H1 (cell line): Measurements from ENCODE around the gene GSTO1. TPM values are rescaled to one million over a fixed set of nuclear protein-coding genes. Genes with fewer than 3 reads are reported as not detected.

Experiments
- ASH2L ChIP-seq: fragments of 200-600, 300-600 bp; sonication (generic); IDR thresholded peaks from one replicate; pipeline ENCODE4 v1.7.1; 2017; ENCODE audit warnings: low read length
- CTBP2 ChIP-seq: IDR thresholded peaks from 2 replicates; pipeline ENCODE4 v1.7.0; 2011; ENCODE audit warnings: borderline replicate concordance, mild to moderate bottlenecking, moderate library complexity, mixed read lengths, low read length; ENCODE audit not compliant: insufficient read depth, insufficient read length
- HDAC2 ChIP-seq, 2 experiments: fragments of 300-600 bp in 1 of 2; sonication (generic) in 1 of 2; IDR thresholded peaks; 2 replicates each; pipeline ENCODE4 v1.6.1; 2011 to 2012; ENCODE audit warnings: low read depth in 2 of 2, low read length in 2 of 2, mild to moderate bottlenecking in 2 of 2, moderate library complexity in 2 of 2, borderline replicate concordance in 1 of 2, inconsistent platforms in 1 of 2
- NANOG ChIP-seq: IDR thresholded peaks from 2 replicates; pipeline ENCODE4 v1.6.1; 2011; ENCODE audit warnings: low read length, low read depth, mild to moderate bottlenecking, inconsistent platforms; ENCODE audit not compliant: insufficient read depth, poor library complexity, severe bottlenecking
- POLR2AphosphoS5 ChIP-seq: IDR thresholded peaks from 2 replicates; pipeline ENCODE4 v1.6.1; 2011; ENCODE audit warnings: low read depth, low read length
- RBBP5 ChIP-seq: IDR thresholded peaks from 2 replicates; pipeline ENCODE4 v1.7.1; 2012; ENCODE audit warnings: low read depth, mild to moderate bottlenecking, inconsistent platforms, low read length, moderate library complexity, borderline replicate concordance
- polyA plus RNA-seq, 7 experiments: library from polyadenylated mRNA; depleted of rRNA in 3 of 7; stranded (reverse) in 5 of 7; unstranded in 2 of 7; fragments of >200 nt in 5 of 7; fragments of 200-250 nt in 2 of 7; gene quantifications; 1 replicate in 5 of 7; 2 replicates in 1 of 7; 4 replicates in 1 of 7; pipeline versions ENCODE4 v1.2.1 to v1.2.3, GENCODE V29; 2011 to 2013; ENCODE audit warnings: missing spikeins in 2 of 7, mixed read lengths in 2 of 7
- total RNA-seq: library from RNA; stranded (reverse); fragmentation: NEBNext Ultra II Directional; extraction: Animal tissue kit (Norgen Biotek cat#: 25700); gene quantifications from 2 replicates; pipeline ENCODE4 v1.2.1, GENCODE V29; 2021
- TF ChIP-seq, protein P1 (sequence below): fragments of 300-600 bp; sonication (generic); IDR thresholded peaks from 2 replicates; pipeline ENCODE4 v1.7.1; 2012; ENCODE audit warnings: low read length, moderate library complexity, mild to moderate bottlenecking, inconsistent platforms; ENCODE audit not compliant: insufficient replicate concordance
- TF ChIP-seq, protein P2 (sequence below), 3 experiments: IDR thresholded peaks; 1 replicate in 2 of 3; 2 replicates in 1 of 3; pipeline versions ENCODE4 v1.5.1 to v1.6.1; 2011; ENCODE audit warnings: low read length in 3 of 3, mild to moderate bottlenecking in 3 of 3, inconsistent platforms in 2 of 3, low read depth in 1 of 3, moderate library complexity in 1 of 3; ENCODE audit not compliant: insufficient read depth in 1 of 3; ENCODE audit errors: control extremely low read depth in 1 of 3

The GSTO1 gene
- total and polyA plus RNA-seq, 2 of the 8 experiments (the other 6 are each of a cell fraction or from before 2014, with no cell fraction given) = 22.4 to 32.5 TPM

DNA sequence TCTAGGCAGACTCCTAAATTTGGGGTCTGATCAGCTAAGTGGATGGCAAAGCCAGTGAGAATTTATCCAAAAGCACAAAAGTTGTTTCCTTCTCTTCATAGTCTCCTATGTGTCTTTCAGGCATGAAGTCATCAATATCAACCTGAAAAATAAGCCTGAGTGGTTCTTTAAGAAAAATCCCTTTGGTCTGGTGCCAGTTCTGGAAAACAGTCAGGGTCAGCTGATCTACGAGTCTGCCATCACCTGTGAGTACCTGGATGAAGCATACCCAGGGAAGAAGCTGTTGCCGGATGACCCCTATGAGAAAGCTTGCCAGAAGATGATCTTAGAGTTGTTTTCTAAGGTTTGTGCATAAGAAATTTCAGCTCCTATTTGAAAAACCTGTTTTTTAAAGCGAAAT is 4.8 kb downstream of the GSTO1 start (continued):
- TF ChIP-seq, protein P1, sequence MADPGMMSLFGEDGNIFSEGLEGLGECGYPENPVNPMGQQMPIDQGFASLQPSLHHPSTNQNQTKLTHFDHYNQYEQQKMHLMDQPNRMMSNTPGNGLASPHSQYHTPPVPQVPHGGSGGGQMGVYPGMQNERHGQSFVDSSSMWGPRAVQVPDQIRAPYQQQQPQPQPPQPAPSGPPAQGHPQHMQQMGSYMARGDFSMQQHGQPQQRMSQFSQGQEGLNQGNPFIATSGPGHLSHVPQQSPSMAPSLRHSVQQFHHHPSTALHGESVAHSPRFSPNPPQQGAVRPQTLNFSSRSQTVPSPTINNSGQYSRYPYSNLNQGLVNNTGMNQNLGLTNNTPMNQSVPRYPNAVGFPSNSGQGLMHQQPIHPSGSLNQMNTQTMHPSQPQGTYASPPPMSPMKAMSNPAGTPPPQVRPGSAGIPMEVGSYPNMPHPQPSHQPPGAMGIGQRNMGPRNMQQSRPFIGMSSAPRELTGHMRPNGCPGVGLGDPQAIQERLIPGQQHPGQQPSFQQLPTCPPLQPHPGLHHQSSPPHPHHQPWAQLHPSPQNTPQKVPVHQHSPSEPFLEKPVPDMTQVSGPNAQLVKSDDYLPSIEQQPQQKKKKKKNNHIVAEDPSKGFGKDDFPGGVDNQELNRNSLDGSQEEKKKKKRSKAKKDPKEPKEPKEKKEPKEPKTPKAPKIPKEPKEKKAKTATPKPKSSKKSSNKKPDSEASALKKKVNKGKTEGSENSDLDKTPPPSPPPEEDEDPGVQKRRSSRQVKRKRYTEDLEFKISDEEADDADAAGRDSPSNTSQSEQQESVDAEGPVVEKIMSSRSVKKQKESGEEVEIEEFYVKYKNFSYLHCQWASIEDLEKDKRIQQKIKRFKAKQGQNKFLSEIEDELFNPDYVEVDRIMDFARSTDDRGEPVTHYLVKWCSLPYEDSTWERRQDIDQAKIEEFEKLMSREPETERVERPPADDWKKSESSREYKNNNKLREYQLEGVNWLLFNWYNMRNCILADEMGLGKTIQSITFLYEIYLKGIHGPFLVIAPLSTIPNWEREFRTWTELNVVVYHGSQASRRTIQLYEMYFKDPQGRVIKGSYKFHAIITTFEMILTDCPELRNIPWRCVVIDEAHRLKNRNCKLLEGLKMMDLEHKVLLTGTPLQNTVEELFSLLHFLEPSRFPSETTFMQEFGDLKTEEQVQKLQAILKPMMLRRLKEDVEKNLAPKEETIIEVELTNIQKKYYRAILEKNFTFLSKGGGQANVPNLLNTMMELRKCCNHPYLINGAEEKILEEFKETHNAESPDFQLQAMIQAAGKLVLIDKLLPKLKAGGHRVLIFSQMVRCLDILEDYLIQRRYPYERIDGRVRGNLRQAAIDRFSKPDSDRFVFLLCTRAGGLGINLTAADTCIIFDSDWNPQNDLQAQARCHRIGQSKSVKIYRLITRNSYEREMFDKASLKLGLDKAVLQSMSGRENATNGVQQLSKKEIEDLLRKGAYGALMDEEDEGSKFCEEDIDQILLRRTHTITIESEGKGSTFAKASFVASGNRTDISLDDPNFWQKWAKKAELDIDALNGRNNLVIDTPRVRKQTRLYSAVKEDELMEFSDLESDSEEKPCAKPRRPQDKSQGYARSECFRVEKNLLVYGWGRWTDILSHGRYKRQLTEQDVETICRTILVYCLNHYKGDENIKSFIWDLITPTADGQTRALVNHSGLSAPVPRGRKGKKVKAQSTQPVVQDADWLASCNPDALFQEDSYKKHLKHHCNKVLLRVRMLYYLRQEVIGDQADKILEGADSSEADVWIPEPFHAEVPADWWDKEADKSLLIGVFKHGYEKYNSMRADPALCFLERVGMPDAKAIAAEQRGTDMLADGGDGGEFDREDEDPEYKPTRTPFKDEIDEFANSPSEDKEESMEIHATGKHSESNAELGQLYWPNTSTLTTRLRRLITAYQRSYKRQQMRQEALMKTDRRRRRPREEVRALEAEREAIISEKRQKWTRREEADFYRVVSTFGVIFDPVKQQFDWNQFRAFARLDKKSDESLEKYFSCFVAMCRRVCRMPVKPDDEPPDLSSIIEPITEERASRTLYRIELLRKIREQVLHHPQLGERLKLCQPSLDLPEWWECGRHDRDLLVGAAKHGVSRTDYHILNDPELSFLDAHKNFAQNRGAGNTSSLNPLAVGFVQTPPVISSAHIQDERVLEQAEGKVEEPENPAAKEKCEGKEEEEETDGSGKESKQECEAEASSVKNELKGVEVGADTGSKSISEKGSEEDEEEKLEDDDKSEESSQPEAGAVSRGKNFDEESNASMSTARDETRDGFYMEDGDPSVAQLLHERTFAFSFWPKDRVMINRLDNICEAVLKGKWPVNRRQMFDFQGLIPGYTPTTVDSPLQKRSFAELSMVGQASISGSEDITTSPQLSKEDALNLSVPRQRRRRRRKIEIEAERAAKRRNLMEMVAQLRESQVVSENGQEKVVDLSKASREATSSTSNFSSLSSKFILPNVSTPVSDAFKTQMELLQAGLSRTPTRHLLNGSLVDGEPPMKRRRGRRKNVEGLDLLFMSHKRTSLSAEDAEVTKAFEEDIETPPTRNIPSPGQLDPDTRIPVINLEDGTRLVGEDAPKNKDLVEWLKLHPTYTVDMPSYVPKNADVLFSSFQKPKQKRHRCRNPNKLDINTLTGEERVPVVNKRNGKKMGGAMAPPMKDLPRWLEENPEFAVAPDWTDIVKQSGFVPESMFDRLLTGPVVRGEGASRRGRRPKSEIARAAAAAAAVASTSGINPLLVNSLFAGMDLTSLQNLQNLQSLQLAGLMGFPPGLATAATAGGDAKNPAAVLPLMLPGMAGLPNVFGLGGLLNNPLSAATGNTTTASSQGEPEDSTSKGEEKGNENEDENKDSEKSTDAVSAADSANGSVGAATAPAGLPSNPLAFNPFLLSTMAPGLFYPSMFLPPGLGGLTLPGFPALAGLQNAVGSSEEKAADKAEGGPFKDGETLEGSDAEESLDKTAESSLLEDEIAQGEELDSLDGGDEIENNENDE = no peak
- no peak for TF ChIP-seq CTBP2
- no peak for TF ChIP-seq HDAC2 (IDR thresholded peaks at IDR 0.05; ENCODE audit: borderline replicate concordance in 1 of 2, low read depth in 2 of 2, low read length in 2 of 2)
- TF ChIP-seq ASH2L = no peak
- TF ChIP-seq POLR2AphosphoS5 = no peak
- no peak for TF ChIP-seq NANOG
- TF ChIP-seq RBBP5 = no peak
- TF ChIP-seq, protein P2, sequence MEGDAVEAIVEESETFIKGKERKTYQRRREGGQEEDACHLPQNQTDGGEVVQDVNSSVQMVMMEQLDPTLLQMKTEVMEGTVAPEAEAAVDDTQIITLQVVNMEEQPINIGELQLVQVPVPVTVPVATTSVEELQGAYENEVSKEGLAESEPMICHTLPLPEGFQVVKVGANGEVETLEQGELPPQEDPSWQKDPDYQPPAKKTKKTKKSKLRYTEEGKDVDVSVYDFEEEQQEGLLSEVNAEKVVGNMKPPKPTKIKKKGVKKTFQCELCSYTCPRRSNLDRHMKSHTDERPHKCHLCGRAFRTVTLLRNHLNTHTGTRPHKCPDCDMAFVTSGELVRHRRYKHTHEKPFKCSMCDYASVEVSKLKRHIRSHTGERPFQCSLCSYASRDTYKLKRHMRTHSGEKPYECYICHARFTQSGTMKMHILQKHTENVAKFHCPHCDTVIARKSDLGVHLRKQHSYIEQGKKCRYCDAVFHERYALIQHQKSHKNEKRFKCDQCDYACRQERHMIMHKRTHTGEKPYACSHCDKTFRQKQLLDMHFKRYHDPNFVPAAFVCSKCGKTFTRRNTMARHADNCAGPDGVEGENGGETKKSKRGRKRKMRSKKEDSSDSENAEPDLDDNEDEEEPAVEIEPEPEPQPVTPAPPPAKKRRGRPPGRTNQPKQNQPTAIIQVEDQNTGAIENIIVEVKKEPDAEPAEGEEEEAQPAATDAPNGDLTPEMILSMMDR (IDR thresholded peaks at IDR 0.05; ENCODE audit: control extremely low read depth in 1 of 3, insufficient read depth in 1 of 3, low read depth in 1 of 3, low read length in 3 of 3) = no peak
